GM21447 (cell line): ENCODE results near the gene SPON2.

Source experiments
- ATAC-seq: cut with Tn5 transposase; IDR thresholded peaks from one replicate; pipeline ENCODE4 v1.9.1; 2021; ENCODE audit not compliant: unreplicated experiment

The SPON2 gene

GRCh38 chr4:1172228-1172851 lies at the start of gene SPON2:
SPON2 (minus strand) TSS chr4:1172583.
- ATAC-seq, result no peak

GRCh38 chr4:1221155-1221870 lies 48.9 kb upstream of the SPON2 start:
- no peak for ATAC-seq

- ATAC-seq, result no peak
These were observed 48.2 kb upstream of the SPON2 start for GRCh38 chr4:1220566-1220965.

GRCh38 chr4:1219566-1219950 lies 47.2 kb upstream of the SPON2 start:
- ATAC-seq, result no peak

- peak; percentile 65 for ATAC-seq
These were observed 46.5 kb upstream of the SPON2 start for GRCh38 chr4:1218634-1219565.

GRCh38 chr4:1217366-1217765 lies 45.0 kb upstream of the SPON2 start:
- ATAC-seq, result no peak

- no peak for ATAC-seq
These were observed 44.5 kb upstream of the SPON2 start for GRCh38 chr4:1216869-1217294.

GRCh38 chr4:1216076-1216614 lies 43.8 kb upstream of the SPON2 start:
- no peak for ATAC-seq

GRCh38 chr4:1215141-1216075 lies 43.0 kb upstream of the SPON2 start:
- peak; percentile 35 for ATAC-seq

GRCh38 chr4:1214101-1215095 lies 42.0 kb upstream of the SPON2 start:
- no peak for ATAC-seq

GRCh38 chr4:1213336-1213995 lies 41.1 kb upstream of the SPON2 start:
- ATAC-seq, result no peak

GRCh38 chr4:1212546-1213335 lies 40.4 kb upstream of the SPON2 start:
- ATAC-seq, result no peak

- no peak for ATAC-seq
These were observed 39.6 kb upstream of the SPON2 start for GRCh38 chr4:1211891-1212545.

GRCh38 chr4:1211371-1211770 lies 39.0 kb upstream of the SPON2 start:
- no peak for ATAC-seq

- ATAC-seq, result no peak
These were observed 38.6 kb upstream of the SPON2 start for GRCh38 chr4:1210971-1211370.

- ATAC-seq, result no peak
These were observed 38.0 kb upstream of the SPON2 start for GRCh38 chr4:1210241-1210841.

- no peak for ATAC-seq
These were observed 37.4 kb upstream of the SPON2 start for GRCh38 chr4:1209821-1210220.
